HFFc6 (cell line): Measurements from ENCODE around the gene TRIM33. TPM values are rescaled to one million over a fixed set of nuclear protein-coding genes. Genes with fewer than 3 reads are reported as not detected.

Experiments used
- DNase-seq: peaks from one replicate; pipeline ENCODE4 v3.0.0-alpha.2; 2018
- H3K27ac Mint-ChIP-seq: 2 replicates; pipeline ENCODE4 v1.8.0; 2020; ENCODE audit warnings: mild to moderate bottlenecking, mixed read lengths
- H3K27me3 Mint-ChIP-seq: 2 replicates; pipeline ENCODE4 v1.8.0; 2021; ENCODE audit warnings: mild to moderate bottlenecking, moderate library complexity, mixed read lengths; ENCODE audit not compliant: insufficient read depth
- H3K36me3 Mint-ChIP-seq: 2 replicates; pipeline ENCODE4 v1.8.0; 2021; ENCODE audit warnings: low read depth, mixed read lengths
- H3K4me1 Mint-ChIP-seq: 2 replicates; pipeline ENCODE4 v1.8.0; 2020; ENCODE audit warnings: low read depth, mixed read lengths
- H3K4me3 Mint-ChIP-seq: 2 replicates; pipeline ENCODE4 v1.8.0; 2020; ENCODE audit warnings: mild to moderate bottlenecking, moderate library complexity, mixed read lengths
- H3K9me3 Mint-ChIP-seq: 2 replicates; pipeline ENCODE4 v1.8.0; 2020; ENCODE audit warnings: mild to moderate bottlenecking, mixed read lengths
- CTCF ChIP-seq: fragments of 200-600 bp; sonication (generic); IDR thresholded peaks from 2 replicates; pipeline ENCODE4 v1.5.0; 2021; ENCODE audit warnings: antibody characterized with exemption, mild to moderate bottlenecking
- total RNA-seq, 6 experiments: library from RNA; stranded (reverse); fragmentation: NEBNext Ultra II Directional; extraction: Animal tissue kit (Norgen Biotek cat#: 25700); gene quantifications; 2 replicates in 1 of 6; 3 replicates in 5 of 6; pipeline ENCODE4 v1.2.3, GENCODE V29; 2021

The TRIM33 gene
- total RNA-seq, 6 experiments from 2014 or later: 17.6 to 20.5 (median 19.3) TPM

GRCh38 chr1:114540821-114541220, 29.8 kb upstream of the TRIM33 start:
- TF ChIP-seq CTCF: no peak

GRCh38 chr1:114540272-114540671, 29.3 kb upstream of the TRIM33 start:
- no peak overlapping the region for H3K4me3 Mint-ChIP-seq
- H3K27me3 Mint-ChIP-seq: peaks cover 12% of the 10 kb centered on the region
- no peaks in the 10 kb centered on the region for H3K36me3 Mint-ChIP-seq
- no peaks in the 10 kb centered on the region for H3K4me1 Mint-ChIP-seq
- H3K9me3 Mint-ChIP-seq: no peaks in the 10 kb centered on the region
- TF ChIP-seq CTCF: no peak
- no peak for DNase-seq
- no peak overlapping the region for H3K27ac Mint-ChIP-seq

More at GRCh38 chr1:114540821-114541220, 29.8 kb upstream of the TRIM33 start:
- Mint-ChIP-seq H3K36me3 (no peaks in the 10 kb centered on the region), H3K4me3 (no peak overlapping the region), H3K27me3 (peaks cover 7% of the 10 kb centered on the region), H3K4me1 (no peaks in the 10 kb centered on the region), H3K27ac (no peak overlapping the region), H3K9me3 (no peaks in the 10 kb centered on the region)
- no peak for DNase-seq

GRCh38 chr1:114536043-114536442, 25.0 kb upstream of the TRIM33 start:
- Mint-ChIP-seq H3K9me3 (no peaks in the 10 kb centered on the region), H3K4me1 (no peaks in the 10 kb centered on the region), H3K4me3 (no peak overlapping the region), H3K27ac (no peak overlapping the region), H3K27me3 (peaks cover 12% of the 10 kb centered on the region), H3K36me3 (no peaks in the 10 kb centered on the region)
- TF ChIP-seq CTCF: no peak
- no peak for DNase-seq

- Mint-ChIP-seq H3K27ac (no peak overlapping the region), H3K36me3 (no peaks in the 10 kb centered on the region), H3K4me3 (no peak overlapping the region), H3K27me3 (peaks cover 12% of the 10 kb centered on the region), H3K9me3 (no peaks in the 10 kb centered on the region), H3K4me1 (no peaks in the 10 kb centered on the region)
- no peak for TF ChIP-seq CTCF
- DNase-seq: no peak
Measured at GRCh38 chr1:114535401-114535800, 24.4 kb upstream of the TRIM33 start.

GRCh38 chr1:114531094-114531493, 20.1 kb upstream of the TRIM33 start:
- Mint-ChIP-seq H3K4me3 (no peak overlapping the region), H3K27me3 (peaks cover 6% of the 10 kb centered on the region), H3K27ac (no peak overlapping the region), H3K4me1 (peaks cover 7% of the 10 kb centered on the region; the same call in 1 of the 2 replicates), H3K36me3 (no peaks in the 10 kb centered on the region), H3K9me3 (no peaks in the 10 kb centered on the region)
- no peak for TF ChIP-seq CTCF
- DNase-seq: no peak

- no peak for TF ChIP-seq CTCF
- Mint-ChIP-seq H3K4me3 (no peak overlapping the region), H3K27ac (no peak overlapping the region)
Measured at GRCh38 chr1:114530224-114530623, 19.2 kb upstream of the TRIM33 start.

More at GRCh38 chr1:114530224-114530623, 19.2 kb upstream of the TRIM33 start:
- no peak for DNase-seq
- Mint-ChIP-seq H3K4me1 (peaks cover 7% of the 10 kb centered on the region; the same call in 1 of the 2 replicates), H3K27me3 (no peaks in the 10 kb centered on the region), H3K9me3 (no peaks in the 10 kb centered on the region), H3K36me3 (no peaks in the 10 kb centered on the region)
